ENCODE results near the gene LGI4. TPM values are rescaled to one million over a fixed set of nuclear protein-coding genes. Genes with fewer than 3 reads are reported as not detected.

The LGI4 gene
- polyA plus RNA-seq, 1 experiment, result 0.25 TPM

DNA sequence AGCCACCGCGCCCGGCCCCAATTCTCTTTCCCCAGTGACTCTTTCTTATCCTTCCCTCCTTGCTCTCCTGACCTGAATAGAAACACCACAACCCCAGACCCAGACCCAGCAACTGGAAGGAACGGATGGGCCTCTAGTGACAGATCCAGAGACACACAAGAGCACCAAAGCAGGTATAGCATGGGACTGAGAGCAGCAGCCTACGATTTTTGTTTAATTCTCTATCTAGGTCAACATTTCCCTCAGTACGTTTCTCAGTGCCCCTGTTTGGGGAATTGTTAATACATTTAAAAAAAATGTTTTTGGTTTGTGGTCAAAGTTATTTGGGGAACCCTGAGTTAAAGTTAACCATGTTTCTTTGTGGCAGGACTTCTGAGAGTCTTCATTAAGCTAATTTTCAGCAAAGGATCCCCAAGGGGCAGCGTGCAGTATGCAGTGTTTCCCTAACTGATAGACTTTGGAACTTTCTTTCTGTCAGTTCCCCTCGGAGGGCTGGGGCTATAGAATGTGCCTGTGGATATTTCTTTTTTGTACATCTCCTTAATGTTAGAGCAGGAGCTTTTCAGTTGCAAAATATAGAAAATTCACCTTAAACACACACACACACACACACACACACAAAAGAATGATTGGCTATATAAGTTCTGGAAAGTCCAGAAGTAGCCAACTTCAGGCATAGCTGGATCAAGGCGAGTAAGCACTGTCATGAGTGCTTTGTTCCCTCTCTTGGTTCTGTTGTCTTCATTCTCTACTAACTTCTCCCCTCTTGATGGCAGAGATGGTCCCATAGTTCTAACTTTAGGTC, 26.0 kb upstream of the LGI4 start:
- ChIA-PET CTCF (interaction anchor here (1.4 to 3.5 kb wide), 2 partner anchors 19 to 117 kb away, joined by 3 to 10 read pairs; no protein-coding TSS in a partner anchor), POLR2A (no interaction called here)
- TF ChIP-seq, protein P1, sequence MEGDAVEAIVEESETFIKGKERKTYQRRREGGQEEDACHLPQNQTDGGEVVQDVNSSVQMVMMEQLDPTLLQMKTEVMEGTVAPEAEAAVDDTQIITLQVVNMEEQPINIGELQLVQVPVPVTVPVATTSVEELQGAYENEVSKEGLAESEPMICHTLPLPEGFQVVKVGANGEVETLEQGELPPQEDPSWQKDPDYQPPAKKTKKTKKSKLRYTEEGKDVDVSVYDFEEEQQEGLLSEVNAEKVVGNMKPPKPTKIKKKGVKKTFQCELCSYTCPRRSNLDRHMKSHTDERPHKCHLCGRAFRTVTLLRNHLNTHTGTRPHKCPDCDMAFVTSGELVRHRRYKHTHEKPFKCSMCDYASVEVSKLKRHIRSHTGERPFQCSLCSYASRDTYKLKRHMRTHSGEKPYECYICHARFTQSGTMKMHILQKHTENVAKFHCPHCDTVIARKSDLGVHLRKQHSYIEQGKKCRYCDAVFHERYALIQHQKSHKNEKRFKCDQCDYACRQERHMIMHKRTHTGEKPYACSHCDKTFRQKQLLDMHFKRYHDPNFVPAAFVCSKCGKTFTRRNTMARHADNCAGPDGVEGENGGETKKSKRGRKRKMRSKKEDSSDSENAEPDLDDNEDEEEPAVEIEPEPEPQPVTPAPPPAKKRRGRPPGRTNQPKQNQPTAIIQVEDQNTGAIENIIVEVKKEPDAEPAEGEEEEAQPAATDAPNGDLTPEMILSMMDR (IDR thresholded peaks at IDR 0.05; ENCODE audit: insufficient read depth, low read depth, low read length), result no peak
- Histone ChIP-seq H3K4me3 (ENCODE audit: low read depth, low read length) (no peak overlapping the region), H3K27me3 (ENCODE audit: control insufficient read depth, insufficient read depth, low read length) (no peaks in the 10 kb centered on the region), H3K36me3 (ENCODE audit: control insufficient read depth, insufficient read depth, low read length) (peaks cover 19% of the 10 kb centered on the region)
- no peak for DNase-seq (ENCODE audit: low read depth)

DNA sequence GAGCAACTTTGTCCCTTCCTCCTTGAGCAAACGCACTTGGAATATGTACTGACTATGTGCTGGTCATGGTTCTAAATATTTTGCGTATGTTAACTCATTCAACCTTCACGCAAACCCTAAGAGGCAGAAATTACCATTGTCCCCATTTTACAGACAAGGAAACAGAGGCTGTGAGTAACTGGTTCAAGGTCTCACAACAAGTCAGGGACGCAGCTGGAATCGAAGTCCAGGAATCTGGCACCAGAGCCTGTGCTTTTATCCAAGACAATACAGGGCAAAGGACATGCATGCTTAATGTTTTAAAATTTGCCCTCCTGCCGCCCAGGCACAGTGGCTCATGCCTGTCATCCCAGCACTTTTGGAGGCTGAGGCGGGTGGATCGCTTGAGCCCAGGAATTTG, 24.7 kb upstream of the LGI4 start:
- ChIA-PET CTCF (interaction anchor here (3.5 kb wide), 1 partner anchor 18 kb away, joined by 10 read pairs; no protein-coding TSS in a partner anchor), POLR2A (no interaction called here)
- peaks cover 17% of the 10 kb centered on the region for H3K36me3 ChIP-seq (ENCODE audit: control insufficient read depth, insufficient read depth, low read length)
- H3K27me3 ChIP-seq (ENCODE audit: control insufficient read depth, insufficient read depth, low read length), result no peaks in the 10 kb centered on the region
- TF ChIP-seq, protein P1 (IDR thresholded peaks at IDR 0.05; ENCODE audit: insufficient read depth, low read depth, low read length), result no peak
- no peak overlapping the region for H3K4me3 ChIP-seq (ENCODE audit: low read depth, low read length)
- no peak for DNase-seq (ENCODE audit: low read depth)

DNA sequence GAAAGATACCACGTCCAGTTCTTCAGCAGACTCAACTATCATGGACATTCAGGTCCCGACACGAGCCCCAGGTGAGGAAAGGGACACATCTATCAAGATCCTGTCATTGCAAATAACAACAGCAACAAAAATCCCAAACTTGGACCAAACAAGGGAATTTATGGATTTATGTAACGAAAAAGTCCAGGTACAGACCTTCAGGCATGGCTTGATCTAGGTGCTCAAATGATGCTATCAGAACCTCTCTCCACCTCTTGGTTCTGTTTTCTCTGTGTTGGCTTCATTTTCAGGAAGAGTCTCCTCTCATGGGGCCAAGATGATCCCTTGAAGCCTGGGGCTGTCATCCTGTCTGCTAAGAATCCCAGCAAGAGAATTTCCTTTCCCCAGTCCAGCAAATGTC, 22.6 kb upstream of the LGI4 start:
- TF ChIP-seq, protein P1 (IDR thresholded peaks at IDR 0.05; ENCODE audit: insufficient read depth, low read depth, low read length), result no peak
- Histone ChIP-seq H3K4me3 (ENCODE audit: low read depth, low read length) (no peak overlapping the region), H3K27me3 (ENCODE audit: control insufficient read depth, insufficient read depth, low read length) (no peaks in the 10 kb centered on the region), H3K36me3 (ENCODE audit: control insufficient read depth, insufficient read depth, low read length) (peaks cover 9% of the 10 kb centered on the region)
- POLR2A ChIA-PET, result no interaction called here
- CTCF ChIA-PET, result no interaction called here
- DNase-seq (ENCODE audit: low read depth), result no peak

DNA sequence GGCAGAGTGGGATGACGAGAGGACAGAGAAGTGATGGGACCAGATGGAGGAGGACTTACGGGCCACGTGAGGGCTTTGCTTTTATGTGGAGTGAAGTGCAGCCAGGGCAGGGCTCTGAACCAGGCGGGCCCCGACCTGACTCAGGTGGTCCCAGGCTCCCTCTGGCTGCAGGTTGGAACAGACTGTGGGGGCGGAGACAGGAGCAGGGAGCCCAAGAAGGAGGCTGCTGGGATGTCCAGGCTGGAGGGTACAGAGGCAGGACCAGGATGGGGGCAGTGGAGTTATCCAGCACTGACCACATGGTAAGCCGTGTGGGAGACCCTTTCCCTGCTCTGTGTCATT, 21.8 kb upstream of the LGI4 start:
- Histone ChIP-seq H3K27me3 (ENCODE audit: control insufficient read depth, insufficient read depth, low read length) (no peaks in the 10 kb centered on the region), H3K4me3 (ENCODE audit: low read depth, low read length) (no peak overlapping the region), H3K36me3 (ENCODE audit: control insufficient read depth, insufficient read depth, low read length) (peaks cover 9% of the 10 kb centered on the region)
- CTCF ChIA-PET, result no interaction called here
- DNase-seq (ENCODE audit: low read depth), result no peak
- TF ChIP-seq, protein P1 (IDR thresholded peaks at IDR 0.05; ENCODE audit: insufficient read depth, low read depth, low read length), result no peak
- POLR2A ChIA-PET, result no interaction called here

DNA sequence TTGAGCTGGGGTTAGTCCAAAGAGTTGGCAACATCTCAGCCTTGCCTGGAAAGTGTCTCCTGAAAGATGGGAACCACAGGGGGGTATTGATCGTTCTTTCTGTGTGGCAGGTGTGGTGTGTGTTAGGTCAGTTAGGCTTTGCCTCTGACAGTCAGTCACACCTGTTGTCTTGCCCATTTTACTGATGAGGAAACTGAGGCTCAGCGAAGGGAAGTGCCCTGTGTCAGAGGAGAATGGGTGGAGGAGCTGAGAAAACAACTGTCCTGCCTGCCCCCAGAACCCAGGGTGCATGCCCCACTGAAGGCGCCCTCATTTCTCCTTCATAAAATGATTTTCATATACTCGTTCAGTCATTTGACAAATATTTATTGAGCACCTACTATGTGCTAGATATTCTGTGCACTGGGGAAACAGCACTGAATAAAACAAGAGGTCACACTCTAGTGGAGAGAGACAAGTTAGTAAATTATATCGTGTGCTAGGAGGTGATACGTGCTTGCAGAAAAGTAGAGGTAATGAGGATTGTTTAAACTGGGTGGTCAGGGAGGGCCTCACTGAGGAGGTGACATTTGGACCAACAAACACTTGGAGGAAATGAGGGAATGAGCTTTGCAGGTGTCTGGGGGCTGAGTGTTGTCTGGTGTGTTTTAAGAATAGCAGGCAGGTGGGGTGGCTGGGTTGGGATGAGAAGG, 21.3 kb upstream of the LGI4 start:
- TF ChIP-seq, protein P1 (IDR thresholded peaks at IDR 0.05; ENCODE audit: insufficient read depth, low read depth, low read length), result no peak
- DNase-seq (ENCODE audit: low read depth), result no peak
- Histone ChIP-seq H3K27me3 (ENCODE audit: control insufficient read depth, insufficient read depth, low read length) (no peaks in the 10 kb centered on the region), H3K4me3 (ENCODE audit: low read depth, low read length) (peak overlapping the region; percentile 84), H3K36me3 (ENCODE audit: control insufficient read depth, insufficient read depth, low read length) (peaks cover 9% of the 10 kb centered on the region)
- CTCF ChIA-PET, result no interaction called here
- POLR2A ChIA-PET, result no interaction called here

Measured in BJ (cell line).